IMR-90 (cell line): ENCODE data around the gene LGSN. TPM values are rescaled to one million over a fixed set of nuclear protein-coding genes. Genes with fewer than 3 reads are reported as not detected.
"Not testable (repeated sequence)": the region's sequence is repeated elsewhere in the genome, so short reads cannot be mapped to it uniquely, and the experiment has no call there.

Experiments
- ATAC-seq: fragments of 200-7000 bp; cut with Tn5 transposase; 2 replicates; pipeline ENCODE4 v1.9.1; 2020; ENCODE audit warnings: low read depth, mild to moderate bottlenecking, moderate library complexity
- BruUV-seq: library from RNA; stranded (reverse); fragments of 400-500 nt; replicated peaks from 2 replicates; lab custom pipeline; 2021; lab: Mats Ljungman, UMichigan
- CTCF ChIA-PET: fragments of 300-600 bp; formaldehyde crosslinking; extraction: SDS; loops from one replicate; lab custom pipeline; 2021; ENCODE audit warnings: antibody characterized with exemption; lab: Yijun Ruan, JAX
- POLR2A ChIA-PET: fragments of 300-600 bp; sonication (Branson Sonifier 250); formaldehyde crosslinking; loops from one replicate; lab custom pipeline; 2022; ENCODE audit warnings: antibody characterized with exemption; ENCODE audit not compliant: unreplicated experiment; lab: Charles Lee
- DNase-seq: peaks from one replicate; pipeline ENCODE4 v3.0.0; 2013
- H2AFZ ChIP-seq: replicated peaks from 2 replicates; pipeline ENCODE3; 2013; ENCODE audit warnings: low read length, mild to moderate bottlenecking; ENCODE audit not compliant: poor library complexity
- H2AK5ac ChIP-seq: 2 replicates; pipeline ENCODE4 v1.6.1; 2013; ENCODE audit warnings: low read depth, low read length, inconsistent platforms
- H2AK9ac ChIP-seq: replicated peaks from 2 replicates; pipeline ENCODE3; 2013; ENCODE audit warnings: mild to moderate bottlenecking, low read depth, low read length, moderate library complexity; ENCODE audit not compliant: poor library complexity
- H2BK120ac ChIP-seq: 2 replicates; pipeline ENCODE4 v1.6.1; 2013; ENCODE audit warnings: low read depth, low read length, inconsistent platforms
- H2BK15ac ChIP-seq: 3 replicates; pipeline ENCODE4 v1.6.1; 2013; ENCODE audit warnings: low read depth, low read length, inconsistent platforms
- H2BK20ac ChIP-seq: 2 replicates; pipeline ENCODE4 v1.6.1; 2013; ENCODE audit warnings: low read depth, mild to moderate bottlenecking, inconsistent platforms, low read length, moderate library complexity
- H2BK5ac ChIP-seq: 2 replicates; pipeline ENCODE4 v1.6.1; 2013; ENCODE audit warnings: mild to moderate bottlenecking, low read depth, low read length, inconsistent platforms; ENCODE audit not compliant: poor library complexity, severe bottlenecking
- H3K14ac ChIP-seq: replicated peaks from 2 replicates; pipeline ENCODE4 v1.6.1; 2013; ENCODE audit warnings: low read depth, low read length, inconsistent platforms
- H3K18ac ChIP-seq: 2 replicates; pipeline ENCODE4 v1.6.1; 2013; ENCODE audit warnings: low read depth, low read length, control low read depth
- H3K23ac ChIP-seq: 2 replicates; pipeline ENCODE4 v1.6.1; 2013; ENCODE audit warnings: low read depth, low read length, inconsistent platforms
- H3K27ac ChIP-seq: 2 replicates; pipeline ENCODE4 v1.5.1; 2013; ENCODE audit warnings: mild to moderate bottlenecking, control low read depth, low read length; ENCODE audit not compliant: insufficient read depth
- H3K27me3 ChIP-seq: 2 replicates; pipeline ENCODE4 v1.6.1; 2013; ENCODE audit warnings: low read length; ENCODE audit not compliant: control insufficient read depth, insufficient read depth
- H3K36me3 ChIP-seq: 2 replicates; pipeline ENCODE4 v1.6.1; 2013; ENCODE audit warnings: low read length, mixed read lengths; ENCODE audit not compliant: control insufficient read depth, insufficient read depth
- H3K4ac ChIP-seq: 2 replicates; pipeline ENCODE4 v1.6.1; 2013; ENCODE audit warnings: low read depth, low read length, inconsistent platforms
- H3K4me1 ChIP-seq: 2 replicates; pipeline ENCODE4 v1.6.1; 2013; ENCODE audit warnings: low read length, mixed read lengths; ENCODE audit not compliant: control insufficient read depth, insufficient read depth
- H3K4me2 ChIP-seq: 2 replicates; pipeline ENCODE4 v1.6.1; 2013; ENCODE audit warnings: low read depth, mild to moderate bottlenecking, control low read depth, low read length, moderate library complexity
- H3K4me3 ChIP-seq: 2 replicates; pipeline ENCODE4 v1.5.1; 2013; ENCODE audit warnings: low read depth, mild to moderate bottlenecking, control low read depth, low read length, moderate library complexity; ENCODE audit not compliant: insufficient read depth
- H3K56ac ChIP-seq: 2 replicates; pipeline ENCODE4 v1.6.1; 2013; ENCODE audit warnings: low read length, inconsistent platforms; ENCODE audit not compliant: insufficient read depth; ENCODE audit errors: extremely low read depth
- H3K79me1 ChIP-seq, 2 experiments: 2 replicates each; pipeline ENCODE4 v1.6.1; 2013; ENCODE audit warnings: low read length in 2 of 2, inconsistent platforms in 1 of 2, low read depth in 1 of 2
- H3K9ac ChIP-seq: 2 replicates; pipeline ENCODE4 v1.6.1; 2013; ENCODE audit warnings: low read depth, low read length, control low read depth
- H3K9me1 ChIP-seq: 2 replicates; pipeline ENCODE4 v1.6.1; 2013; ENCODE audit warnings: low read length, inconsistent platforms; ENCODE audit not compliant: insufficient read depth
- H3K9me3 ChIP-seq: 2 replicates; pipeline ENCODE4 v1.6.1; 2013; ENCODE audit warnings: low read length; ENCODE audit not compliant: control insufficient read depth, insufficient read depth
- H4K20me1 ChIP-seq: 2 replicates; pipeline ENCODE4 v1.6.1; 2013; ENCODE audit warnings: low read length, inconsistent platforms; ENCODE audit not compliant: insufficient read depth
- H4K5ac ChIP-seq: 2 replicates; pipeline ENCODE4 v1.6.1; 2013; ENCODE audit warnings: mild to moderate bottlenecking, low read depth, low read length, control low read depth
- H4K8ac ChIP-seq, 2 experiments: 2 replicates each; pipeline ENCODE4 v1.6.1; 2013; ENCODE audit warnings: low read depth in 2 of 2, low read length in 2 of 2, control low read depth in 1 of 2, inconsistent platforms in 1 of 2
- H4K91ac ChIP-seq: 2 replicates; pipeline ENCODE4 v1.6.1; 2013; ENCODE audit warnings: low read depth, low read length, inconsistent platforms; ENCODE audit not compliant: insufficient read depth
- WGBS, 2 experiments: methylation state at CpG; one replicate each; pipeline versions ENCODE4 v1.1.5 to v1.1.7; 2013; ENCODE audit warnings: missing lambda C conversion rate in 2 of 2; ENCODE audit not compliant: insufficient read length in 1 of 2; ENCODE audit errors: extremely low coverage in 2 of 2; 5-methylcytosine and 5-hydroxymethylcytosine counted together
- dilution Hi-C: fragments of 300-500 bp; cut with HindIII; formaldehyde crosslinking; loops from one replicate; pipeline ENCODE4 v1.14.3; 2018; ENCODE audit warnings: low sequenced_read_pairs; ENCODE audit not compliant: unreplicated experiment
- in situ Hi-C: fragments of 300-500 bp; cut with MboI; formaldehyde crosslinking; loops from 3 replicates; pipeline ENCODE4 v1.14.3; 2019; ENCODE audit warnings: low sequenced_read_pairs, inconsistent platforms, mixed read lengths
- intact Hi-C: fragments of 100-400 bp; cut with micrococcal nuclease; formaldehyde crosslinking; loops from 2 replicates; pipeline ENCODE4 v1.10.0; 2022
- polyA plus RNA-seq, 3 experiments: library from polyadenylated mRNA; depleted of rRNA; stranded (reverse); fragments of >200 nt; gene quantifications; 2 replicates each; pipeline ENCODE4 v1.2.3, GENCODE V29; 2012; ENCODE audit warnings: low replicate concordance in 1 of 3
- total RNA-seq: library from RNA; depleted of rRNA; stranded (reverse); fragments of >200 nt; gene quantifications from 2 replicates; pipeline ENCODE4 v1.2.3, GENCODE V29; 2012

LGSN gene
- total and polyA plus RNA-seq, 2 of the 4 experiments (the other 2 are of a cell fraction): not detected

- H4K5ac ChIP-seq, ATAC-seq, H2BK120ac ChIP-seq, H3K4me2 ChIP-seq, H3K9me1 ChIP-seq, BruUV-seq, H4K8ac ChIP-seq, H3K27ac ChIP-seq, H3K56ac ChIP-seq, H3K23ac ChIP-seq, H3K79me1 ChIP-seq, H4K20me1 ChIP-seq, in situ Hi-C loops, H3K14ac ChIP-seq, H3K27me3 ChIP-seq, H2BK5ac ChIP-seq, H2AFZ ChIP-seq, H3K4ac ChIP-seq, POLR2A ChIA-PET, H3K9me3 ChIP-seq, H4K91ac ChIP-seq, H2AK5ac ChIP-seq, H3K9ac ChIP-seq, H2AK9ac ChIP-seq, H3K4me3 ChIP-seq, intact Hi-C loops, CTCF ChIA-PET, DNase-seq, H2BK15ac ChIP-seq, dilution Hi-C loops, H2BK20ac ChIP-seq, H3K18ac ChIP-seq, H3K4me1 ChIP-seq, H3K36me3 ChIP-seq: not testable (repeated sequence)
- 69% methylated on average over 3 of the region's 13 CpGs; no CpG with 5 or more reads in 1 of the 2 experiments for WGBS, 2 experiments
Measured at GRCh38 chr6:63230027-63230426, 89.8 kb downstream of the LGSN start.

DNA sequence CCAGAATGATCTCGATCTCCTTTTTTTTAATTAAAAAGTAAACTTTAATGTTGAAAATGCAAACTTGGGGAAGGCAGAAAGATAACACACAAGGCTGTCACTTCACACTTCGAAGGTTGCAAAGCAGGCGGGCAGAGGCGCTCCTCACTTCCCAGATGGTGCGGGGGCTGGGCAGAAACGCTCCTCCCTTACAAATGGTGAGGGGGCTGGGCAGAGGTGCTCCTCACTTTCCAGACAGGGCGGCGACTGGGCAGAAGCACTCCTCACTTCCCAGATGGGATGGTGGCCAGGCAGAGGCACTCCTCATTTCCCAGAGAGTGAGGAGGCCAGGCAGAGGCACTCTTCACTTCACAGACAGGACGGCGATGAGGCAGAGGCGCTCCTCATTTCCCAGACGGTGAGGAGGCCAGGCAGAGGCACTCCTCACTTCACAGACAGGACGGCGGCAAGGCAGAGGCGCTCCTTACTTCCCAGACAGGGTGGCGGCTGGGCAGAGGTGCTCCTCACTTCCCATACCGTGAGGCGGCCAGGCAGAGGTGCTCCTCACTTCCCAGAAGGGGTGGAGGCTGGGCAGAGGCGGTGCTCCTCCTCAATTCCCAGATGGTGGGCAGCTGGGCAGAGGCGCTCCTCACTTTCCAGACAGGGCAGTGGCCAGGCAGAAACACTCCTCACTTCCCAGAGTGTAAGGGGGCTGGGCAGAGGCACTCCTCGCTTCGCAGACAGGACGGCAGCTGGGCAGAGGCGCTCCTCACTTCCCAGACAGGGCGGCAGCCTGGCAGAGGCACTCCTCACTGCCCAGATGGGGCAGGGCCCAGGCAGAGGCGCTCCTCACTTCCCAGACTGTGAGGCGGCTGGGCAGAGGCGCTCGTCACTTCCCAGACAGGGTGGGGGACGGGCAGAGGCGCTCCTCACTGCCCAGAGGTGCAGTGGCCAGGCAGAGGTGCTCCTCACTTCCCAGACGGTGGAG, 91.6 kb downstream of the LGSN start:
- POLR2A ChIA-PET, H2AFZ ChIP-seq, DNase-seq, H4K5ac ChIP-seq, H3K18ac ChIP-seq, H3K56ac ChIP-seq, H3K4me3 ChIP-seq, intact Hi-C loops, in situ Hi-C loops, H3K27ac ChIP-seq, H3K4me2 ChIP-seq, H2BK20ac ChIP-seq, H4K91ac ChIP-seq, H3K9ac ChIP-seq, H2BK15ac ChIP-seq, H3K79me1 ChIP-seq, ATAC-seq, H3K23ac ChIP-seq, H2BK120ac ChIP-seq, H3K9me1 ChIP-seq, H3K27me3 ChIP-seq, H4K8ac ChIP-seq, H3K4ac ChIP-seq, BruUV-seq, H3K14ac ChIP-seq, H3K36me3 ChIP-seq, H3K9me3 ChIP-seq, H3K4me1 ChIP-seq, CTCF ChIA-PET, dilution Hi-C loops, H2AK9ac ChIP-seq, H4K20me1 ChIP-seq, H2AK5ac ChIP-seq, H2BK5ac ChIP-seq: not testable (repeated sequence)
- 73% methylated on average over 4 of the region's 32 CpGs; no CpG with 5 or more reads in 1 of the 2 experiments for WGBS, 2 experiments
